Stimulated activated CD8-positive, alpha-beta memory T cell treated with anti-CD3 and anti-CD28 coated beads, Interleukin-15, amount 100 ng/mL, for 24 hours (primary cell): ENCODE results near the gene SMG9.

Source experiments
- DNase-seq: peaks from one replicate; pipeline ENCODE4 v3.0.0-alpha.2; 2020; ENCODE audit warnings: low read depth

Gene SMG9

GRCh38 chr19:43754503-43755255 is at the start of gene SMG9:
TSS of gene SMG9 (minus strand) at chr19:43754962. CDS start at chr19:43750741, 4,221 bp downstream.
- peak; percentile 98 for DNase-seq

- no peak for DNase-seq
Observed at GRCh38 chr19:43804432-43804831, 49.7 kb upstream of the SMG9 start.

GRCh38 chr19:43802216-43802951 is 47.6 kb upstream of the SMG9 start, which contains the start of gene LYPD5:
TSS of gene LYPD5 (minus strand) at chr19:43802447. CDS start at chr19:43802380, 67 bp downstream.
- DNase-seq = no peak

GRCh38 chr19:43799502-43800142 is 44.9 kb upstream of the SMG9 start:
- no peak for DNase-seq

GRCh38 chr19:43798546-43799409 is 44.0 kb upstream of the SMG9 start:
- DNase-seq = no peak

- DNase-seq = no peak
Observed at GRCh38 chr19:43798026-43798545, 43.3 kb upstream of the SMG9 start.

GRCh38 chr19:43797556-43797955 is 42.8 kb upstream of the SMG9 start:
- DNase-seq = no peak

- no peak for DNase-seq
Observed at GRCh38 chr19:43797118-43797517, 42.4 kb upstream of the SMG9 start.

- DNase-seq = no peak
Observed at GRCh38 chr19:43790587-43790986, 35.8 kb upstream of the SMG9 start.

- no peak for DNase-seq
Observed at GRCh38 chr19:43789029-43789428, 34.3 kb upstream of the SMG9 start.

GRCh38 chr19:43786665-43787064 is 31.9 kb upstream of the SMG9 start:
- no peak for DNase-seq

GRCh38 chr19:43784981-43785808 is 30.4 kb upstream of the SMG9 start:
- DNase-seq = no peak

- DNase-seq = no peak
Observed at GRCh38 chr19:43784241-43784980, 29.6 kb upstream of the SMG9 start.

GRCh38 chr19:43783636-43784035 is 28.9 kb upstream of the SMG9 start:
- no peak for DNase-seq

- DNase-seq = no peak
Observed at GRCh38 chr19:43782689-43783231, 28.0 kb upstream of the SMG9 start.

- DNase-seq = no peak
Observed at GRCh38 chr19:43782311-43782660, 27.5 kb upstream of the SMG9 start.

GRCh38 chr19:43781630-43782310 is 27.0 kb upstream of the SMG9 start:
- no peak for DNase-seq

- DNase-seq = peak; percentile 37
Observed at GRCh38 chr19:43780706-43781525, 26.2 kb upstream of the SMG9 start, which contains the start of gene KCNN4. TSS of gene KCNN4 (minus strand) at chr19:43780973. CDS start at chr19:43780861, 112 bp downstream.
